B cell (primary cell): ENCODE data around the gene CARMIL3. TPM values are rescaled to one million over a fixed set of nuclear protein-coding genes. Genes with fewer than 3 reads are reported as not detected.

Experiments used
- ATAC-seq: fragments of 200-7000 bp; cut with Tn5 transposase; one replicate; pipeline ENCODE4 v1.10.0; 2021; ENCODE audit warnings: low read depth, mild to moderate bottlenecking, moderate number of reproducible peaks, moderate library complexity
- CTCF ChIA-PET: fragments of 350-600 bp; sonication (Branson Sonifier 250); formaldehyde crosslinking; loops from one replicate; lab custom pipeline; 2021; ENCODE audit warnings: antibody characterized with exemption, inconsistent platforms; lab: Charles Lee
- POLR2A ChIA-PET: fragments of 350-600 bp; sonication (Branson Sonifier 250); formaldehyde crosslinking; loops from one replicate; lab custom pipeline; 2021; ENCODE audit warnings: antibody characterized with exemption; lab: Charles Lee
- DNase-seq: peaks from one replicate; pipeline ENCODE4 v3.0.0; 2013
- H2AFZ ChIP-seq: 2 replicates; pipeline ENCODE4 v1.6.1; 2012; ENCODE audit warnings: mild to moderate bottlenecking, low read depth, low read length; ENCODE audit not compliant: insufficient read depth, poor library complexity, severe bottlenecking
- H3K27ac ChIP-seq, 2 donors: 1 replicate in 1 of 2; 2 replicates in 1 of 2; pipeline ENCODE4 v1.5.1; 2012 to 2013; ENCODE audit warnings: low read length in 2 of 2, mild to moderate bottlenecking in 2 of 2, moderate library complexity in 1 of 2
- H3K27me3 ChIP-seq, 4 experiments: fragments of 200-600 bp in 1 of 4; sonication (generic) in 1 of 4; replicated peaks in 1 of 4; 1 replicate in 2 of 4; 2 replicates in 2 of 4; pipeline versions ENCODE4 v1.6.1 to v1.7.0; 2013 to 2016; ENCODE audit warnings: low read length in 3 of 4, mild to moderate bottlenecking in 2 of 4, mixed read lengths in 1 of 4, moderate library complexity in 1 of 4; ENCODE audit not compliant: insufficient read depth in 4 of 4, control insufficient read depth in 3 of 4; ENCODE audit errors: control extremely low read depth in 1 of 4
- H3K36me3 ChIP-seq, 2 experiments: replicated peaks in 1 of 2; 1 replicate in 1 of 2; 2 replicates in 1 of 2; pipeline versions ENCODE4 v1.6.1 to v1.7.1; 2013; ENCODE audit warnings: low read length in 1 of 2; ENCODE audit not compliant: insufficient read depth in 2 of 2, control insufficient read depth in 1 of 2; ENCODE audit errors: control extremely low read depth in 1 of 2, extremely low read depth in 1 of 2
- H3K4me1 ChIP-seq, 2 donors: fragments of 200-600 bp in 1 of 2; sonication (generic) in 1 of 2; 1 replicate in 1 of 2; 2 replicates in 1 of 2; pipeline versions ENCODE4 v1.5.1 to v1.6.1; 2013 to 2017; ENCODE audit warnings: low read length in 2 of 2; ENCODE audit not compliant: control insufficient read depth in 2 of 2, insufficient read depth in 2 of 2
- H3K4me2 ChIP-seq: replicated peaks from 2 replicates; pipeline ENCODE3; 2012; ENCODE audit warnings: mild to moderate bottlenecking, low read depth, low read length; ENCODE audit not compliant: poor library complexity, severe bottlenecking
- H3K4me3 ChIP-seq, 5 experiments: fragments of 200-600 bp in 1 of 5; sonication (generic) in 1 of 5; 1 replicate in 3 of 5; 2 replicates in 2 of 5; pipeline versions ENCODE4 v1.5.1 to v1.7.0; 2011 to 2016; ENCODE audit warnings: low read length in 4 of 5, mild to moderate bottlenecking in 4 of 5, low read depth in 2 of 5, control low read depth in 1 of 5, moderate library complexity in 1 of 5; ENCODE audit not compliant: insufficient read depth in 1 of 5; ENCODE audit errors: control extremely low read depth in 1 of 5, extremely low read depth in 1 of 5
- H3K79me2 ChIP-seq: fragments of 200-600 bp; sonication (generic); one replicate; pipeline ENCODE4 v1.6.0; 2016; ENCODE audit warnings: low read length; ENCODE audit not compliant: control insufficient read depth, insufficient read depth
- H3K9ac ChIP-seq: fragments of 200-600 bp; sonication (generic); 2 replicates; pipeline ENCODE4 v1.6.1; 2017; ENCODE audit warnings: mild to moderate bottlenecking, low read length, moderate library complexity
- H3K9me3 ChIP-seq, 3 donors: one replicate each; pipeline versions ENCODE4 v1.6.1 to v1.7.1; 2013; ENCODE audit warnings: low read length in 2 of 3; ENCODE audit not compliant: control insufficient read depth in 2 of 3, insufficient read depth in 1 of 3; ENCODE audit errors: control extremely low read depth in 1 of 3
- H4K20me1 ChIP-seq: 2 replicates; pipeline ENCODE4 v1.6.0; 2012; ENCODE audit warnings: mild to moderate bottlenecking, low read length; ENCODE audit not compliant: insufficient read depth, control insufficient read depth, poor library complexity, severe bottlenecking
- H3K27ac Mint-ChIP-seq: one replicate; pipeline ENCODE4 v1.8.0; 2021; ENCODE audit warnings: mixed read lengths
- H3K27me3 Mint-ChIP-seq: one replicate; pipeline ENCODE4 v1.8.0; 2021; ENCODE audit warnings: mixed read lengths
- H3K4me1 Mint-ChIP-seq: one replicate; pipeline ENCODE4 v1.8.0; 2021; ENCODE audit warnings: mixed read lengths
- H3K4me3 Mint-ChIP-seq: one replicate; pipeline ENCODE4 v1.8.0; 2021; ENCODE audit warnings: mixed read lengths
- H3K9me3 Mint-ChIP-seq: one replicate; pipeline ENCODE4 v1.8.0; 2022; ENCODE audit warnings: mixed read lengths; ENCODE audit not compliant: insufficient read depth
- CTCF ChIP-seq: fragments of 200-600 bp; IDR thresholded peaks from one replicate; pipeline ENCODE4 v1.8.0; 2022; ENCODE audit warnings: antibody characterized with exemption, mild to moderate bottlenecking
- EZH2 ChIP-seq: IDR thresholded peaks from 2 replicates; pipeline ENCODE4 v1.6.1; 2012; ENCODE audit warnings: borderline replicate concordance, low read depth, mild to moderate bottlenecking, moderate library complexity, low read length; ENCODE audit not compliant: insufficient read depth, poor library complexity, severe bottlenecking
- WGBS: methylation state at CpG from one replicate; pipeline ENCODE4 v1.1.5; 2013; ENCODE audit warnings: missing lambda C conversion rate; ENCODE audit not compliant: insufficient coverage; 5-methylcytosine and 5-hydroxymethylcytosine counted together
- intact Hi-C: fragments of 100-400 bp; cut with micrococcal nuclease; formaldehyde crosslinking; loops from one replicate; pipeline ENCODE4 v1.10.0; 2022
- polyA plus RNA-seq: library from polyadenylated mRNA; depleted of rRNA; stranded (reverse); fragments of >200 nt; gene quantifications from 2 replicates; pipeline ENCODE4 v1.2.3, GENCODE V29; 2012
- total RNA-seq, 2 donors: library from RNA; stranded (reverse); fragments of 120-200 nt in 1 of 2; gene quantifications; 1 replicate in 1 of 2; 2 replicates in 1 of 2; pipeline versions ENCODE4 v1.2.3 to v1.2.4, GENCODE V29; 2013 to 2022

CARMIL3 gene
- total and polyA plus RNA-seq, 2 donors (not counting 1 experiment from before 2014, with no cell fraction given): 1.0 to 7.2 TPM

GRCh38 chr14:24060984-24061913, 9.4 kb downstream of the CARMIL3 start:
- no peak for TF ChIP-seq CTCF
- no peak for TF ChIP-seq EZH2
- ChIA-PET CTCF (interaction anchor here (1.1 to 14.5 kb wide), 5 partner anchors 29 to 100 kb away, joined by 3 to 220 read pairs (median 9); partner anchors contain the start of genes IRF9 and PCK2), POLR2A (interaction anchor here (1.4 kb wide), 1 partner anchor 19 kb away, joined by 3 read pairs; no protein-coding TSS in a partner anchor)
- Mint-ChIP-seq H3K27ac (no peak overlapping the region), H3K27me3 (no peaks in the 10 kb centered on the region), H3K4me3 (no peak overlapping the region), H3K4me1 (no peaks in the 10 kb centered on the region), H3K9me3 (no peaks in the 10 kb centered on the region)
- no peak overlapping the region for H3K27ac ChIP-seq
- H3K27me3 ChIP-seq: no peaks in the 10 kb centered on the region
- no peak overlapping the region for H3K9ac ChIP-seq
- H4K20me1 ChIP-seq: no peaks in the 10 kb centered on the region
- no peaks in the 10 kb centered on the region for H3K79me2 ChIP-seq
- no peak for ATAC-seq
- no peaks in the 10 kb centered on the region for H3K9me3 ChIP-seq
- no peak for DNase-seq
- H3K36me3 ChIP-seq: no peaks in the 10 kb centered on the region
- 99% methylated on average over 7 of the region's 7 CpGs for WGBS
- no peak overlapping the region for H3K4me2 ChIP-seq
- H2AFZ ChIP-seq: no peak overlapping the region
- H3K4me3 ChIP-seq: no peak overlapping the region
- H3K4me1 ChIP-seq: no peaks in the 10 kb centered on the region
- intact Hi-C loops: no loop called here
